Naive thymus-derived CD8-positive, alpha-beta T cell (primary cell): Measurements from ENCODE around the gene LRWD1. TPM values are rescaled to one million over a fixed set of nuclear protein-coding genes. Genes with fewer than 3 reads are reported as not detected.
"Not testable (repeated sequence)": the region's sequence is repeated elsewhere in the genome, so short reads cannot be mapped to it uniquely, and the experiment has no call there.

Source experiments
- ATAC-seq, 2 donors: fragments of 150-1000 bp; cut with Tn5 transposase in 1 of 2; sonication (Bioruptor Pico), chemical (Tn5 transposase) in 1 of 2; 1 replicate in 1 of 2; 2 replicates in 1 of 2; pipeline ENCODE4 v1.10.0; 2021; ENCODE audit warnings: mild to moderate bottlenecking in 2 of 2, moderate library complexity in 2 of 2
- POLR2A ChIA-PET: fragments of 350-600 bp; sonication (Branson Sonifier 250); formaldehyde crosslinking; loops from one replicate; lab custom pipeline; 2021; ENCODE audit warnings: antibody characterized with exemption; lab: Charles Lee
- DNase-seq, 10 donors: peaks; one replicate each; pipeline versions ENCODE4 v3.0.0 to v3.0.0-alpha.2; 2020 to 2022
- H3K27ac Mint-ChIP-seq, 10 donors: one replicate each; pipeline ENCODE4 v1.8.0; 2020 to 2022; ENCODE audit warnings: mild to moderate bottlenecking in 10 of 10, mixed read lengths in 10 of 10, moderate library complexity in 4 of 10, inconsistent platforms in 1 of 10
- H3K27me3 Mint-ChIP-seq, 5 donors: one replicate each; pipeline ENCODE4 v1.8.0; 2021 to 2022; ENCODE audit warnings: mixed read lengths in 5 of 5
- H3K36me3 Mint-ChIP-seq, 3 donors: one replicate each; pipeline ENCODE4 v1.8.0; 2020 to 2022; ENCODE audit warnings: mixed read lengths in 3 of 3, mild to moderate bottlenecking in 2 of 3, inconsistent platforms in 1 of 3
- H3K4me1 Mint-ChIP-seq, 4 donors: one replicate each; pipeline ENCODE4 v1.8.0; 2021 to 2022; ENCODE audit warnings: mixed read lengths in 4 of 4
- H3K4me3 Mint-ChIP-seq, 10 donors: one replicate each; pipeline ENCODE4 v1.8.0; 2020 to 2022; ENCODE audit warnings: mild to moderate bottlenecking in 10 of 10, mixed read lengths in 10 of 10, moderate library complexity in 6 of 10, inconsistent platforms in 1 of 10
- H3K9me3 Mint-ChIP-seq, 9 donors: one replicate each; pipeline ENCODE4 v1.8.0; 2020 to 2022; ENCODE audit warnings: mixed read lengths in 9 of 9, mild to moderate bottlenecking in 3 of 9, inconsistent platforms in 1 of 9, moderate library complexity in 1 of 9
- polyA plus RNA-seq, 3 donors: library from polyadenylated mRNA; unstranded; fragments of 300-500 nt; fragmentation: Illumina TruSeq; gene quantifications; one replicate each; pipeline ENCODE4 v1.2.3, GENCODE V29; 2021
- total RNA-seq, 8 experiments: library from RNA in 2 of 8; stranded (reverse) in 2 of 8; gene quantifications; one replicate each; pipeline ENCODE4 v1.2.3 and lab custom pipeline; 2021 to 2026

LRWD1 gene
- total and polyA plus RNA-seq, 5 experiments from 2014 or later, result 7.2 to 23.6 (median 14.5) TPM

GRCh38 chr7:102493220-102493935, 28.6 kb downstream of the LRWD1 start:
- H3K27ac Mint-ChIP-seq, H3K4me1 Mint-ChIP-seq, H3K27me3 Mint-ChIP-seq, POLR2A ChIA-PET, H3K9me3 Mint-ChIP-seq, H3K4me3 Mint-ChIP-seq, H3K36me3 Mint-ChIP-seq: not testable (repeated sequence)
- ATAC-seq, result peak; percentile 35 to 37
- DNase-seq, result peak in 1 of 10 donors; percentile 52

GRCh38 chr7:102494026-102494425, 29.2 kb downstream of the LRWD1 start:
- H3K9me3 Mint-ChIP-seq, H3K4me1 Mint-ChIP-seq, POLR2A ChIA-PET, H3K27me3 Mint-ChIP-seq, H3K36me3 Mint-ChIP-seq: not testable (repeated sequence)
- DNase-seq, result peak in 4 of 10 donors; percentile 45 to 57 (median 50)
- Mint-ChIP-seq H3K4me3 (peak overlapping the region in 1 of 10 donors; percentile 45), H3K27ac (peak overlapping the region in 1 of 10 donors; percentile 18)
- ATAC-seq, result peak; percentile 15 to 17

GRCh38 chr7:102494473-102495149, 29.8 kb downstream of the LRWD1 start:
- H3K9me3 Mint-ChIP-seq, DNase-seq, H3K36me3 Mint-ChIP-seq, H3K4me1 Mint-ChIP-seq, H3K4me3 Mint-ChIP-seq, H3K27me3 Mint-ChIP-seq, POLR2A ChIA-PET, H3K27ac Mint-ChIP-seq: not testable (repeated sequence)
- ATAC-seq, result peak; percentile 74 to 77

- POLR2A ChIA-PET, H3K36me3 Mint-ChIP-seq, H3K27ac Mint-ChIP-seq, ATAC-seq, H3K4me3 Mint-ChIP-seq, DNase-seq, H3K27me3 Mint-ChIP-seq, H3K9me3 Mint-ChIP-seq, H3K4me1 Mint-ChIP-seq: not testable (repeated sequence)
Measured at GRCh38 chr7:102496861-102497260, 32.1 kb downstream of the LRWD1 start.

GRCh38 chr7:102497308-102497707, 32.5 kb downstream of the LRWD1 start:
- ATAC-seq, DNase-seq, H3K4me3 Mint-ChIP-seq, POLR2A ChIA-PET, H3K27me3 Mint-ChIP-seq, H3K9me3 Mint-ChIP-seq, H3K4me1 Mint-ChIP-seq, H3K27ac Mint-ChIP-seq, H3K36me3 Mint-ChIP-seq: not testable (repeated sequence)

GRCh38 chr7:102498321-102498720, 33.5 kb downstream of the LRWD1 start:
- H3K27ac Mint-ChIP-seq, H3K4me1 Mint-ChIP-seq, H3K9me3 Mint-ChIP-seq, H3K4me3 Mint-ChIP-seq, POLR2A ChIA-PET, H3K27me3 Mint-ChIP-seq, ATAC-seq, DNase-seq, H3K36me3 Mint-ChIP-seq: not testable (repeated sequence)

GRCh38 chr7:102503141-102503540, 38.4 kb downstream of the LRWD1 start:
- H3K9me3 Mint-ChIP-seq, POLR2A ChIA-PET, DNase-seq, H3K4me1 Mint-ChIP-seq, H3K4me3 Mint-ChIP-seq, H3K36me3 Mint-ChIP-seq, H3K27me3 Mint-ChIP-seq, ATAC-seq, H3K27ac Mint-ChIP-seq: not testable (repeated sequence)

GRCh38 chr7:102505298-102506185, 40.8 kb downstream of the LRWD1 start:
- peak in 1 of 10 donors; percentile 18 for DNase-seq
- ATAC-seq, H3K36me3 Mint-ChIP-seq, POLR2A ChIA-PET, H3K9me3 Mint-ChIP-seq, H3K27ac Mint-ChIP-seq, H3K4me1 Mint-ChIP-seq, H3K27me3 Mint-ChIP-seq, H3K4me3 Mint-ChIP-seq: not testable (repeated sequence)

GRCh38 chr7:102507410-102508088, 42.8 kb downstream of the LRWD1 start:
- H3K36me3 Mint-ChIP-seq, ATAC-seq, H3K4me3 Mint-ChIP-seq, H3K27me3 Mint-ChIP-seq, H3K4me1 Mint-ChIP-seq, H3K27ac Mint-ChIP-seq, H3K9me3 Mint-ChIP-seq, POLR2A ChIA-PET: not testable (repeated sequence)
- peak in 1 of 10 donors; percentile 20 for DNase-seq

- H3K27me3 Mint-ChIP-seq, POLR2A ChIA-PET, H3K4me3 Mint-ChIP-seq, H3K36me3 Mint-ChIP-seq, H3K9me3 Mint-ChIP-seq, H3K27ac Mint-ChIP-seq, ATAC-seq, H3K4me1 Mint-ChIP-seq: not testable (repeated sequence)
- peak in 1 of 10 donors; percentile 17 for DNase-seq
Measured at GRCh38 chr7:102510575-102510974, 45.8 kb downstream of the LRWD1 start.

- DNase-seq, H3K4me1 Mint-ChIP-seq, H3K27me3 Mint-ChIP-seq, POLR2A ChIA-PET, H3K9me3 Mint-ChIP-seq, H3K36me3 Mint-ChIP-seq, H3K27ac Mint-ChIP-seq: not testable (repeated sequence)
- peak overlapping the region in 4 of 10 donors; percentile 37 to 77 (median 44) for H3K4me3 Mint-ChIP-seq
- ATAC-seq, result peak; percentile 81 to 88
Measured at GRCh38 chr7:102511860-102512522, 47.2 kb downstream of the LRWD1 start.

GRCh38 chr7:102512642-102513221, 47.9 kb downstream of the LRWD1 start:
- POLR2A ChIA-PET, H3K27me3 Mint-ChIP-seq, H3K4me1 Mint-ChIP-seq, H3K27ac Mint-ChIP-seq, H3K36me3 Mint-ChIP-seq, ATAC-seq, H3K9me3 Mint-ChIP-seq: not testable (repeated sequence)
- DNase-seq, result peak in 3 of 10 donors; percentile 5 to 52 (median 35)
- H3K4me3 Mint-ChIP-seq, result peak overlapping the region in 5 of 10 donors; percentile 4 to 77 (median 37)
